ENCODE results near the gene GNA14.

The GNA14 gene

GRCh38 chr9:77663754-77664153, 15.6 kb upstream of the GNA14 start:
- Histone ChIP-seq H3K9ac (no peak overlapping the region), H3K79me2 (ENCODE audit: insufficient read depth, low read depth) (no peaks in the 10 kb centered on the region), H2AFZ (ENCODE audit: low read depth) (no peak overlapping the region), H3K4me3 (IDR thresholded peaks at IDR 0.05; ENCODE audit: insufficient read depth, low read depth, low read length) (no peak overlapping the region), H3K4me2 (no peak overlapping the region), H3K4me1 (ENCODE audit: low read depth, poor library complexity, severe bottlenecking) (no peaks in the 10 kb centered on the region), H3K27me3 (ENCODE audit: insufficient read depth, low read depth) (no peaks in the 10 kb centered on the region), H3K36me3 (ENCODE audit: insufficient read depth) (no peaks in the 10 kb centered on the region), H3K27ac (no peak overlapping the region), H4K20me1 (ENCODE audit: insufficient read depth) (no peaks in the 10 kb centered on the region)
- TF ChIP-seq CTCF (conservative IDR thresholded peaks at IDR 0.05; ENCODE audit: low read depth, low read length) = no peak

DNA sequence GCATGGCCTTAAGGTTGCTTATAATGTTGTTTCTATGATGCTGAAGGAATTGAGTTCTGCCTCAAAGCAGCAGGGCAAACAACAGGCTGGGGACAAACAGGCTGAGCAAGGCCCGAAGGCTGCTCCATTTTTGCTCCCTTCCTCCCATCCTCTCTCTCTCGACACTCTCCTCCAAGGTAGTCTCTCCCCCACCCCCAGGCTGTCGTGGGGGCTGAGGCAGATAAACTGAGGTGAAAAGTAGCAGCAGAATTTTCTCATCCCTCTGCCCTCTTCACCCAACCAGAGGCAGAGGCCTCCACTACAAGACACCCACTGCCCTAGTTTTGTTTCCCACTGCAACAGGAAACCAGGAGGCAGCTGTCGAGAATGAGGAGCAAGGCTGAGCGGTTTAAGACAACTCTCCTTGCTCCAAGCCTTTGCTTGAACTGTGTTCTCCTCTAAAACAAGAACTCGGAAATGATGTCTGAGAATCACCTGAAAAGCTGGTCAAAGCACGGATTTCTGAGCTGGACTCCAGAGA, 13.5 kb upstream of the GNA14 start:
- Histone ChIP-seq H3K9ac (no peak overlapping the region), H2AFZ (ENCODE audit: low read depth) (no peak overlapping the region), H3K4me1 (ENCODE audit: low read depth, poor library complexity, severe bottlenecking) (no peaks in the 10 kb centered on the region), H4K20me1 (ENCODE audit: insufficient read depth) (no peaks in the 10 kb centered on the region), H3K27ac (no peak overlapping the region), H3K79me2 (ENCODE audit: insufficient read depth, low read depth) (no peaks in the 10 kb centered on the region), H3K27me3 (ENCODE audit: insufficient read depth, low read depth) (no peaks in the 10 kb centered on the region), H3K4me3 (IDR thresholded peaks at IDR 0.05; ENCODE audit: insufficient read depth, low read depth, low read length) (no peak overlapping the region), H3K4me2 (no peak overlapping the region), H3K36me3 (ENCODE audit: insufficient read depth) (no peaks in the 10 kb centered on the region)
- TF ChIP-seq CTCF (conservative IDR thresholded peaks at IDR 0.05; ENCODE audit: low read depth, low read length) = no peak

GRCh38 chr9:77659926-77660325, 11.8 kb upstream of the GNA14 start:
- Histone ChIP-seq H3K9ac (no peak overlapping the region), H3K4me3 (IDR thresholded peaks at IDR 0.05; ENCODE audit: insufficient read depth, low read depth, low read length) (no peak overlapping the region), H2AFZ (ENCODE audit: low read depth) (no peak overlapping the region)

DNA sequence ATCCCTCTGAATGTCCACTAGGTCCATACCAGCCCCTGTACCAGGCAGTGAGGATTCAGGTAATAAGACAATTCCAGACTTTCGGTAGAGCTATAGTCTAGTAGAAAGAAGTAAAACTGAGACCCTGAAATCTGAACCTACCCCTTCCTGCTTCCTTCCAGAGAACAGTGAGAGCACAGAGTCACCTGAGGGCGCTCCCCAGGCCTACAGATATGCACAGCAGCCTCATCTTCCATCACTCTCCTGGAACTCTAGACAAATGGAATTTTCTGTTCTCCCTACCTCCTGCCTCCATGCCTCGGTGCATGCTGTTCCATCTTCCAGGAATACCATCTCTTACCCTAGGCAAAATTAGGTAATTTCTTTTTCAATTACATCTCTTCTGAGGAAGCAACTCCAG, 3.1 kb upstream of the GNA14 start:
- no peak for TF ChIP-seq CTCF (conservative IDR thresholded peaks at IDR 0.05; ENCODE audit: low read depth, low read length)
- Histone ChIP-seq H4K20me1 (ENCODE audit: insufficient read depth) (no peaks in the 10 kb centered on the region), H3K36me3 (ENCODE audit: insufficient read depth) (no peaks in the 10 kb centered on the region), H3K9ac (no peak overlapping the region), H3K4me1 (ENCODE audit: low read depth, poor library complexity, severe bottlenecking) (no peaks in the 10 kb centered on the region), H2AFZ (ENCODE audit: low read depth) (no peak overlapping the region), H3K4me2 (no peak overlapping the region), H3K27ac (no peak overlapping the region), H3K4me3 (IDR thresholded peaks at IDR 0.05; ENCODE audit: insufficient read depth, low read depth, low read length) (no peak overlapping the region), H3K27me3 (ENCODE audit: insufficient read depth, low read depth) (no peaks in the 10 kb centered on the region), H3K79me2 (ENCODE audit: insufficient read depth, low read depth) (no peaks in the 10 kb centered on the region)

More at GRCh38 chr9:77659926-77660325, 11.8 kb upstream of the GNA14 start:
- H3K4me1 ChIP-seq (ENCODE audit: low read depth, poor library complexity, severe bottlenecking) = no peaks in the 10 kb centered on the region
- no peaks in the 10 kb centered on the region for H3K79me2 ChIP-seq (ENCODE audit: insufficient read depth, low read depth)
- H3K4me2 ChIP-seq = no peak overlapping the region
- no peaks in the 10 kb centered on the region for H4K20me1 ChIP-seq (ENCODE audit: insufficient read depth)
- no peak overlapping the region for H3K27ac ChIP-seq
- H3K27me3 ChIP-seq (ENCODE audit: insufficient read depth, low read depth) = no peaks in the 10 kb centered on the region
- no peaks in the 10 kb centered on the region for H3K36me3 ChIP-seq (ENCODE audit: insufficient read depth)
- no peak for TF ChIP-seq CTCF (conservative IDR thresholded peaks at IDR 0.05; ENCODE audit: low read depth, low read length)
